Activated CD4-positive, alpha-beta T cell treated with anti-CD3 and anti-CD28 coated beads, Interleukin-2, amount 10 ng/mL, durations not matched to agents 24 days and 14 days (primary cell): Measurements from ENCODE around the gene NAV3. TPM values are rescaled to one million over a fixed set of nuclear protein-coding genes. Genes with fewer than 3 reads are reported as not detected.

ENCODE experiments used
- DNase-seq: peaks from one replicate; pipeline ENCODE4 v3.0.0; 2022
- H3K27ac Mint-ChIP-seq: one replicate; pipeline ENCODE4 v1.8.0; 2022; ENCODE audit warnings: mild to moderate bottlenecking, mixed read lengths
- H3K27me3 Mint-ChIP-seq: one replicate; pipeline ENCODE4 v1.8.0; 2022; ENCODE audit warnings: mixed read lengths
- H3K36me3 Mint-ChIP-seq: one replicate; pipeline ENCODE4 v1.8.0; 2022; ENCODE audit warnings: low read depth, mild to moderate bottlenecking, mixed read lengths
- H3K4me1 Mint-ChIP-seq: one replicate; pipeline ENCODE4 v1.8.0; 2021; ENCODE audit warnings: mixed read lengths
- H3K4me3 Mint-ChIP-seq: one replicate; pipeline ENCODE4 v1.8.0; 2022; ENCODE audit warnings: mild to moderate bottlenecking, moderate library complexity, mixed read lengths
- H3K9me3 Mint-ChIP-seq: one replicate; pipeline ENCODE4 v1.8.0; 2021; ENCODE audit warnings: mixed read lengths
- intact Hi-C: fragments of 100-400 bp; cut with micrococcal nuclease; formaldehyde crosslinking; loops from one replicate; pipeline ENCODE4 v1.15.1; 2023
- total RNA-seq: library from RNA; stranded (reverse); gene quantifications from 2 replicates; pipeline ENCODE4 v1.2.3, GENCODE V29; 2022

NAV3 gene
- total RNA-seq, 1 donor from 2014 or later, result not detected

- no peak for DNase-seq
- Mint-ChIP-seq H3K9me3 (no peaks in the 10 kb centered on the region), H3K4me3 (no peak overlapping the region), H3K27me3 (no peaks in the 10 kb centered on the region), H3K36me3 (no peaks in the 10 kb centered on the region), H3K4me1 (no peaks in the 10 kb centered on the region), H3K27ac (no peak overlapping the region)
- intact Hi-C loops, result no loop called here
Observed at GRCh38 chr12:78181544-78182162, 351.0 kb downstream of the NAV3 start.

DNA sequence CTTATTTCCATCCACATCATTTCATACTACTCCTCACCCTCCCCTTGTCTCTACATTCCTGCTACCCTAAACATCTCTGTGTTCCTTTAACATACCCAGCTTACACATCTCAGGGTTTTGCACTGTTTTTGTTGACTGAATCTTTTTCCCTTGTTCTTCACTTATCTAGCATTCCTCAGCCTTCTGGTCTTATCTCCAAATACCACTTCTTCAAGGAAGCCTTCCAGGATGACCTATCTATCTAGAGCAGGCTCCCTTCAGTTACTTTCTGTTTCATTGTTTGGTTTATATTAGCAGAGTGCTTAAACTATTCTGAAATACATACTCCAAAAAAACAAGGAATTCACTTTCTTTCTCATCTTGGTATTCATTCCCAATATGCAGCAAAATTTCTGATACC is 353.1 kb downstream of the NAV3 start:
- Mint-ChIP-seq H3K27me3 (no peaks in the 10 kb centered on the region), H3K27ac (no peak overlapping the region), H3K4me1 (no peaks in the 10 kb centered on the region), H3K4me3 (no peak overlapping the region), H3K9me3 (no peaks in the 10 kb centered on the region), H3K36me3 (no peaks in the 10 kb centered on the region)
- intact Hi-C loops, result no loop called here
- no peak for DNase-seq

GRCh38 chr12:78185109-78185508 is 354.4 kb downstream of the NAV3 start:
- Mint-ChIP-seq H3K4me3 (no peak overlapping the region), H3K9me3 (no peaks in the 10 kb centered on the region), H3K36me3 (no peaks in the 10 kb centered on the region), H3K4me1 (no peaks in the 10 kb centered on the region), H3K27ac (no peak overlapping the region), H3K27me3 (no peaks in the 10 kb centered on the region)
- intact Hi-C loops, result no loop called here
- no peak for DNase-seq

GRCh38 chr12:78185651-78186050 is 355.0 kb downstream of the NAV3 start:
- Mint-ChIP-seq H3K27me3 (no peaks in the 10 kb centered on the region), H3K27ac (no peak overlapping the region), H3K4me1 (no peaks in the 10 kb centered on the region), H3K9me3 (no peaks in the 10 kb centered on the region), H3K36me3 (no peaks in the 10 kb centered on the region), H3K4me3 (no peak overlapping the region)
- no peak for DNase-seq
- intact Hi-C loops, result no loop called here

DNA sequence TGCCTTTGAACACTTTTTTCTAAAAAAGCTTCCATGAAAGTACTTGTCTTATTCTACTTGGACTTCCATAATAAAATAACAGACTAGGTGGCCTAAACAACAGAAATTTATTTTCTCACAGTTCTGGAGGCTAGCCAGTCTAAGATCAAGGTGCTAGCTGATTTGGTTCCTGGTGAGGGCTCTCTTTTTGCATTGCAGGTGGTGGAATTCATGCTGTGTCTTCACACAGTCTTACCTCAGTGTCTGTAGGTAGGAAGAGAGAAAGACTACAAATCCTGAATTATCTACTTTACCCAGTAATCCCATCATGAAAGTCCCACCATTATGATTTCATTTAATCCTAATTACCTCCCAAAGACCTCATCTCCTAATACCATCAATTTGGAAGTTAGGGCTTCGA is 356.0 kb downstream of the NAV3 start:
- no peak for DNase-seq
- Mint-ChIP-seq H3K27ac (no peak overlapping the region), H3K4me1 (no peaks in the 10 kb centered on the region), H3K4me3 (no peak overlapping the region), H3K9me3 (no peaks in the 10 kb centered on the region), H3K27me3 (no peaks in the 10 kb centered on the region), H3K36me3 (no peaks in the 10 kb centered on the region)
- intact Hi-C loops, result no loop called here

DNA sequence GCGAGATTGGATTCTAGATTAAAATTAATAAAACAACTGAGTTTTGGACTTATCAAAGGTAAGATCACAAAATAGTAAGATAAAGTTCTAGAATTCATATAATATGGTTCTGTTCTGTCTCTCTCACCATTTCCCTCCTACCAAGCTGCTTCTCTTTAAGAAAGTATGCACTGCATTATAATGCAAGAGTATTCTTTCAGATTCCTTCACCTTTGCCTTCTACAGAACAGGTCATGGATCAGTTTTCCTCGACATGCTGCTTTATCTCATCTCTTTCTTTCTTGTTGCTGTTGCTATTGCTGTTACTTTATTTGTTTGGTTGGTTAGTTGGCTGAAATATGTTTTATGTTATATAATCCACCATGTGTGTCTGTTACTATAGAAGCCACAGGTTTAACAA is 357.0 kb downstream of the NAV3 start:
- no peak overlapping the region for H3K4me3 Mint-ChIP-seq
- intact Hi-C loops, result no loop called here
- no peaks in the 10 kb centered on the region for H3K4me1 Mint-ChIP-seq
- no peak overlapping the region for H3K27ac Mint-ChIP-seq
- no peaks in the 10 kb centered on the region for H3K36me3 Mint-ChIP-seq
- DNase-seq, result no peak
- H3K9me3 Mint-ChIP-seq, result no peaks in the 10 kb centered on the region
- no peaks in the 10 kb centered on the region for H3K27me3 Mint-ChIP-seq

- Mint-ChIP-seq H3K4me1 (no peaks in the 10 kb centered on the region), H3K9me3 (no peaks in the 10 kb centered on the region), H3K4me3 (no peak overlapping the region), H3K27ac (no peak overlapping the region), H3K36me3 (no peaks in the 10 kb centered on the region), H3K27me3 (no peaks in the 10 kb centered on the region)
- intact Hi-C loops, result no loop called here
- DNase-seq, result no peak
Observed at GRCh38 chr12:78189656-78190055, 359.0 kb downstream of the NAV3 start.

DNA sequence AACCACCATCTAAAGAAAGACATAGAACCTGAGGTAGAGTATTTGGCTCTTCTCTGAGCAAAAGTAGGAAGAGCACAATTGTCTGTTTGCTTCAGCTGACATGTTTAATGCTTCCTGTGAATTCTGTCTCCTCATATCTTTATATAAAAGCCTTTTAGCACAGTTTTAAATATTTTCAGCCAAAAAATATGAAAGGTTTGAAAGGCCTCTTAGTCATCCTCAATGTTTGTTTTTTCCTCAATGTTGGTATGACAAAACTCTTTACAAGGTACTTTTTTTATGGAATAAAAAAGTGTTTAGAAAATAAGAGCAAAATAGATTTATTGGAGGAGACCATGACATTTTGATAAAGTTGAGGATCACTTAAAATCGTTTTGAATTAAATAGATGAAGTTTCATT is 360.9 kb downstream of the NAV3 start:
- no peaks in the 10 kb centered on the region for H3K27me3 Mint-ChIP-seq
- no peak for DNase-seq
- H3K9me3 Mint-ChIP-seq, result no peaks in the 10 kb centered on the region
- H3K36me3 Mint-ChIP-seq, result no peaks in the 10 kb centered on the region
- no peaks in the 10 kb centered on the region for H3K4me1 Mint-ChIP-seq
- no peak overlapping the region for H3K4me3 Mint-ChIP-seq
- intact Hi-C loops, result no loop called here
- H3K27ac Mint-ChIP-seq, result no peak overlapping the region

DNA sequence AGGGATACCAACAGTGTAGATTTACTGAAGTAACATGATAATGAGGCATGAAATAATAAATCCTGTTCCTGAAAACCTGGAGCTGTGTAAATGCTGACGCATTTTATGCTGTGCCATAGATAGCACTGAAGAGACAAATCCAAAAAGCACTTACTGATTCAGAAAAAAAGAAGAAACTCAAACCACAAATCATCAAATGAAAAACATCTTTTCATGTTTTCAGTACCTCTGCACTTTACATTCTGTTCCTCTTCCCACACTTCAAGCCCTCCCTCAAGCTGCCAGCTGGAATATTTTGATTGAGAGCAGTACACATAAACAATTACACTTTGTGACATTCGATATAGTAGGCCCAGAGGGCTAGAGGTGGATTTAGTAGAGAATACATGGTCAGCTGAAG is 362.3 kb downstream of the NAV3 start:
- intact Hi-C loops, result no loop called here
- no peaks in the 10 kb centered on the region for H3K4me1 Mint-ChIP-seq
- H3K4me3 Mint-ChIP-seq, result no peak overlapping the region
- DNase-seq, result no peak
- no peaks in the 10 kb centered on the region for H3K36me3 Mint-ChIP-seq
- H3K27me3 Mint-ChIP-seq, result no peaks in the 10 kb centered on the region
- H3K9me3 Mint-ChIP-seq, result no peaks in the 10 kb centered on the region
- H3K27ac Mint-ChIP-seq, result no peak overlapping the region

- no peaks in the 10 kb centered on the region for H3K4me1 Mint-ChIP-seq
- H3K9me3 Mint-ChIP-seq, result no peaks in the 10 kb centered on the region
- no peaks in the 10 kb centered on the region for H3K27me3 Mint-ChIP-seq
- intact Hi-C loops, result no loop called here
- no peaks in the 10 kb centered on the region for H3K36me3 Mint-ChIP-seq
- H3K27ac Mint-ChIP-seq, result no peak overlapping the region
- DNase-seq, result no peak
- H3K4me3 Mint-ChIP-seq, result no peak overlapping the region
Observed at GRCh38 chr12:78194448-78194847, 363.8 kb downstream of the NAV3 start.

- no peak overlapping the region for H3K4me3 Mint-ChIP-seq
- no peaks in the 10 kb centered on the region for H3K36me3 Mint-ChIP-seq
- no peak overlapping the region for H3K27ac Mint-ChIP-seq
- H3K9me3 Mint-ChIP-seq, result no peaks in the 10 kb centered on the region
- DNase-seq, result no peak
- no peaks in the 10 kb centered on the region for H3K27me3 Mint-ChIP-seq
- intact Hi-C loops, result no loop called here
- H3K4me1 Mint-ChIP-seq, result no peaks in the 10 kb centered on the region
Observed at GRCh38 chr12:78198896-78199295, 368.2 kb downstream of the NAV3 start.

DNA sequence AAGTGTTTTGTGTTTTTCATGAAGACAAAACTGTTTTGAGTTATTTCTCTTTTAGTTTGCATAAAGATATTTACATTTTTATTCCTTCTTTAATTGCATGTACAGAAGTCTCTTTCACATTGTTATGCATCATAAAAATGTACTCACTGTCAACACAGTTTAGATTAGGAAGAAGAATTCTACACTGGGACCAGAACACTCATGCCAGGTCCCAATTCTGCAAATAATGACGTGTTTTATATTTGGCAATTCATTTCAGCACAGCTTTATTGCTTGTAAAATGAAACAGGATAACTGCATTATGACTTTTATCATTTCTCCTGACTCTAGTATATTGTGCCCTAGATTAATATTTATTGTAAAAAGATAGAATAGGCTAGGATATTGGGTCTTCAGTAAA is 369.2 kb downstream of the NAV3 start:
- Mint-ChIP-seq H3K4me3 (no peak overlapping the region), H3K27ac (no peak overlapping the region), H3K9me3 (no peaks in the 10 kb centered on the region), H3K27me3 (no peaks in the 10 kb centered on the region), H3K36me3 (no peaks in the 10 kb centered on the region), H3K4me1 (no peaks in the 10 kb centered on the region)
- no peak for DNase-seq
- intact Hi-C loops, result no loop called here

DNA sequence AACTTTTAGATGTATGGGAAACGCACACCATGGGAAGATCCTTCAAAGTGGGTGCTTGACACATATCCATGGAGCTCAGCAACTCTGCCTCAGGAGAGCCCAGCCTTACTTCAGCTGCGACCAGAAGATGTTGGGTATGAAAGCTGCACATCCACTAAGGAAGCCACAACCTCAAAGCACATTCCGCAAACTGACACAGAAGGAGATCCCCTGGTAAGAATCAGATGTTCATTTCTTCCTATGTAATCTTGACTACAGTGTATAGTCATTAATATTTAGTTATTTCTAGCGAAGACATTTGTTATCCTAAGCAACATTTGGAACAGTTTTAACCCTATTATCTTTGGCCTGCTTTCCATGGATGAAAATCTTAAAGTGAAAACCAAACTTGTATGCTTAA is 374.2 kb downstream of the NAV3 start:
- Mint-ChIP-seq H3K4me1 (no peaks in the 10 kb centered on the region), H3K27me3 (no peaks in the 10 kb centered on the region), H3K4me3 (no peak overlapping the region)

GRCh38 chr12:78208092-78208491 is 377.4 kb downstream of the NAV3 start:
- no peaks in the 10 kb centered on the region for H3K36me3 Mint-ChIP-seq
- H3K27me3 Mint-ChIP-seq, result no peaks in the 10 kb centered on the region
- intact Hi-C loops, result no loop called here
- H3K27ac Mint-ChIP-seq, result no peak overlapping the region
- no peak overlapping the region for H3K4me3 Mint-ChIP-seq
- DNase-seq, result no peak
- no peaks in the 10 kb centered on the region for H3K4me1 Mint-ChIP-seq
- no peaks in the 10 kb centered on the region for H3K9me3 Mint-ChIP-seq

More for the DNA sequence above, 374.2 kb downstream of the NAV3 start:
- no peaks in the 10 kb centered on the region for H3K36me3 Mint-ChIP-seq
- intact Hi-C loops, result no loop called here
- H3K9me3 Mint-ChIP-seq, result no peaks in the 10 kb centered on the region
- no peak for DNase-seq
- no peak overlapping the region for H3K27ac Mint-ChIP-seq

GRCh38 chr12:78209846-78210505 is 379.3 kb downstream of the NAV3 start:
- H3K36me3 Mint-ChIP-seq, result no peaks in the 10 kb centered on the region
- no peaks in the 10 kb centered on the region for H3K27me3 Mint-ChIP-seq
- DNase-seq, result no peak
- no peak overlapping the region for H3K27ac Mint-ChIP-seq
- intact Hi-C loops, result no loop called here
- no peaks in the 10 kb centered on the region for H3K4me1 Mint-ChIP-seq
- H3K9me3 Mint-ChIP-seq, result no peaks in the 10 kb centered on the region
- H3K4me3 Mint-ChIP-seq, result no peak overlapping the region
